Osteoblast (primary cell): ENCODE measurements around the gene INO80B. TPM values are rescaled to one million over a fixed set of nuclear protein-coding genes. Genes with fewer than 3 reads are reported as not detected.
A peak's percentile ranks its signal among the peaks of the same experiment; 100 is the strongest.

Experiments
- DNase-seq: peaks from one replicate; pipeline ENCODE4 v3.0.0; 2011; ENCODE audit warnings: low spot score, mixed read lengths; ENCODE audit not compliant: insufficient read length; ENCODE audit errors: missing footprints
- H2AFZ ChIP-seq: 2 replicates; pipeline ENCODE4 v1.6.0; 2011; ENCODE audit warnings: mild to moderate bottlenecking, low read length
- H3K27ac ChIP-seq: 2 replicates; pipeline ENCODE4 v1.5.1; 2011; ENCODE audit warnings: mild to moderate bottlenecking, low read depth, low read length, moderate library complexity
- H3K27me3 ChIP-seq: 2 replicates; pipeline ENCODE4 v1.6.0; 2012; ENCODE audit warnings: mild to moderate bottlenecking, control low read depth, inconsistent platforms, low read length, moderate library complexity; ENCODE audit not compliant: insufficient read depth
- H3K36me3 ChIP-seq: 2 replicates; pipeline ENCODE4 v1.5.1; 2011; ENCODE audit warnings: mild to moderate bottlenecking, low read length, control low read depth, moderate library complexity; ENCODE audit not compliant: insufficient read depth
- H3K4me1 ChIP-seq: 2 replicates; pipeline ENCODE4 v1.5.1; 2011; ENCODE audit warnings: mild to moderate bottlenecking, low read length, control low read depth, moderate library complexity; ENCODE audit not compliant: insufficient read depth
- H3K4me2 ChIP-seq: 2 replicates; pipeline ENCODE4 v1.6.0; 2011; ENCODE audit warnings: mild to moderate bottlenecking, low read length; ENCODE audit not compliant: insufficient read depth
- H3K4me3 ChIP-seq: fragments of 200-600 bp; sonication (generic); 3 replicates; pipeline ENCODE4 v1.5.1; 2012; ENCODE audit warnings: mild to moderate bottlenecking, low read length, inconsistent platforms; ENCODE audit not compliant: insufficient read depth
- H3K79me2 ChIP-seq: 2 replicates; pipeline ENCODE4 v1.6.0; 2012; ENCODE audit warnings: mild to moderate bottlenecking, low read length, control low read depth, inconsistent platforms; ENCODE audit not compliant: insufficient read depth
- H3K9me3 ChIP-seq: 2 replicates; pipeline ENCODE4 v1.5.1; 2011; ENCODE audit warnings: low read depth, low read length, control low read depth
- H4K20me1 ChIP-seq: 2 replicates; pipeline ENCODE4 v1.6.0; 2012; ENCODE audit warnings: mild to moderate bottlenecking, low read length, control low read depth; ENCODE audit not compliant: insufficient read depth
- total RNA-seq: library from RNA; depleted of rRNA; stranded (reverse); fragments of >200 nt; gene quantifications from 2 replicates; pipeline ENCODE4 v1.2.3, GENCODE V29; 2012
- TF ChIP-seq, protein P1 (sequence below): IDR thresholded peaks from 2 replicates; pipeline ENCODE4 v1.5.1; 2011; ENCODE audit warnings: mild to moderate bottlenecking, low read depth, low read length, moderate library complexity; ENCODE audit errors: extremely low read depth

Gene INO80B
- total RNA-seq, 1 donor, result 15.9 TPM

- no peak overlapping the region for H3K4me3 ChIP-seq
- H3K27me3 ChIP-seq, result peaks cover 6% of the 10 kb centered on the region
- H4K20me1 ChIP-seq, result no peaks in the 10 kb centered on the region
- H3K36me3 ChIP-seq, result no peaks in the 10 kb centered on the region
- peak; percentile 84 for DNase-seq
- no peak overlapping the region for H3K27ac ChIP-seq
- H3K4me2 ChIP-seq, result no peak overlapping the region
- no peak overlapping the region for H2AFZ ChIP-seq
- no peaks in the 10 kb centered on the region for H3K9me3 ChIP-seq
- TF ChIP-seq, protein P1, sequence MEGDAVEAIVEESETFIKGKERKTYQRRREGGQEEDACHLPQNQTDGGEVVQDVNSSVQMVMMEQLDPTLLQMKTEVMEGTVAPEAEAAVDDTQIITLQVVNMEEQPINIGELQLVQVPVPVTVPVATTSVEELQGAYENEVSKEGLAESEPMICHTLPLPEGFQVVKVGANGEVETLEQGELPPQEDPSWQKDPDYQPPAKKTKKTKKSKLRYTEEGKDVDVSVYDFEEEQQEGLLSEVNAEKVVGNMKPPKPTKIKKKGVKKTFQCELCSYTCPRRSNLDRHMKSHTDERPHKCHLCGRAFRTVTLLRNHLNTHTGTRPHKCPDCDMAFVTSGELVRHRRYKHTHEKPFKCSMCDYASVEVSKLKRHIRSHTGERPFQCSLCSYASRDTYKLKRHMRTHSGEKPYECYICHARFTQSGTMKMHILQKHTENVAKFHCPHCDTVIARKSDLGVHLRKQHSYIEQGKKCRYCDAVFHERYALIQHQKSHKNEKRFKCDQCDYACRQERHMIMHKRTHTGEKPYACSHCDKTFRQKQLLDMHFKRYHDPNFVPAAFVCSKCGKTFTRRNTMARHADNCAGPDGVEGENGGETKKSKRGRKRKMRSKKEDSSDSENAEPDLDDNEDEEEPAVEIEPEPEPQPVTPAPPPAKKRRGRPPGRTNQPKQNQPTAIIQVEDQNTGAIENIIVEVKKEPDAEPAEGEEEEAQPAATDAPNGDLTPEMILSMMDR, result no peak
- no peaks in the 10 kb centered on the region for H3K79me2 ChIP-seq
- peaks cover 15% of the 10 kb centered on the region for H3K4me1 ChIP-seq
Observed at GRCh38 chr2:74448771-74449170, 6.1 kb upstream of the INO80B start.

- Histone ChIP-seq H2AFZ (no peak overlapping the region), H3K79me2 (peaks cover 4% of the 10 kb centered on the region), H3K4me1 (peaks cover 9% of the 10 kb centered on the region), H3K4me3 (no peak overlapping the region), H3K27me3 (peaks cover 6% of the 10 kb centered on the region), H3K9me3 (no peaks in the 10 kb centered on the region), H3K27ac (no peak overlapping the region), H3K4me2 (no peak overlapping the region), H3K36me3 (no peaks in the 10 kb centered on the region), H4K20me1 (no peaks in the 10 kb centered on the region)
- DNase-seq, result no peak
- TF ChIP-seq, protein P1, result no peak
Observed at GRCh38 chr2:74450570-74451190, 4.2 kb upstream of the INO80B start.

DNA sequence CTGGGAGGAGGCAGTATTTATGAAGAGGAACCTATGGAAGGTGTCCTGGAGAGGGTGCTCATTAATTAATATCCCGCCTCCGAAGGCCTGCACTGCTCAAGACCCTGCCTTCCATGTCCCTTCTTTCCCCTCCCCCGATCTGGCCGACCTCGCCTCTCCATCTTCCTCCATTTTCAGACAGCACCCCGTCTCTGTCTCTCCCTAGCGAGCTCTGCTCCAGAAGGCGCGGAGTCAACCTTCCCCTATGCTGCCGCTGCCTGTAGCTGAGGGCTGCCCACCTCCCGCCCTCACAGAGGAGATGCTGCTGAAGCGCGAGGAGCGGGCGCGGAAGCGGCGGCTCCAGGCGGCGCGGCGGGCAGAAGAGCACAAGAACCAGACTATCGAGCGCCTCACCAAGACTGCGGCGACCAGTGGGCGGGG, 2.3 kb downstream of the INO80B start:
- DNase-seq, result peak; percentile 85

DNA sequence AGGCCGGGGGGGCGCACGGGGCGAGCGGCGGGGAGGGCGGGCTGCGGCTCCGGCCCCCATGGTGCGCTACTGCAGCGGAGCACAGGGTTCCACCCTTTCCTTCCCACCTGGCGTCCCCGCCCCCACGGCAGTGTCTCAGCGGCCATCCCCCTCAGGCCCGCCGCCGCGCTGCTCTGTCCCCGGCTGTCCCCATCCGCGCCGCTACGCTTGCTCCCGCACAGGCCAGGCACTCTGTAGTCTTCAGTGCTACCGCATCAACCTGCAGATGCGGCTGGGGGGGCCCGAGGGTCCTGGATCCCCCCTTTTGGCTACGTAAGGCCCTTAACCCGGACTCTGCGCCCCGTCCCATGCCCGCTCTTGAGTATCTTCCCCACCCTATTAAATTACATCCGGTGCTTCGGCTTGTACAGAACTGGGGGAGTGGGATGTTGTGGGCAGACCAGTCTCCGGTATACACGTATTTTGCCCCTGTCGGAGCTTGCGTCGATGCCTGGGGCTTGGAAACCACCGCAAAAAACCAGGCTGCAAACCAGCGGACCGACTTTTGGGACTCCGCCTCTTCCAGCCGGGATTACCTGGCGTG, 2.8 kb downstream of the INO80B start:
- Histone ChIP-seq H3K4me3 (peak overlapping the region; percentile 87), H3K27me3 (peaks cover 3% of the 10 kb centered on the region), H3K9me3 (no peaks in the 10 kb centered on the region), H3K36me3 (peaks cover 20% of the 10 kb centered on the region), H2AFZ (peak overlapping the region; percentile 88), H3K27ac (peak overlapping the region; percentile 78), H3K4me1 (peaks cover 24% of the 10 kb centered on the region), H3K4me2 (peak overlapping the region; percentile 99), H3K79me2 (peaks cover 28% of the 10 kb centered on the region), H4K20me1 (no peaks in the 10 kb centered on the region)
- no peak for DNase-seq
- TF ChIP-seq, protein P1, result no peak

More for the DNA sequence above, 2.3 kb downstream of the INO80B start:
- Histone ChIP-seq H3K27me3 (peaks cover 3% of the 10 kb centered on the region), H3K4me1 (peaks cover 24% of the 10 kb centered on the region), H3K36me3 (peaks cover 15% of the 10 kb centered on the region), H3K4me3 (peak overlapping the region; percentile 87), H3K9me3 (no peaks in the 10 kb centered on the region), H4K20me1 (no peaks in the 10 kb centered on the region), H2AFZ (peak overlapping the region; percentile 80), H3K79me2 (peaks cover 23% of the 10 kb centered on the region), H3K4me2 (peak overlapping the region; percentile 99), H3K27ac (peak overlapping the region; percentile 24)
- TF ChIP-seq, protein P1, result no peak
